Measurements from ENCODE around the gene GPR132.

- TF ChIP-seq FOXM1 (IDR thresholded peaks at IDR 0.05; ENCODE audit: borderline replicate concordance) (no peak), SUZ12 (IDR thresholded peaks at IDR 0.05) (no peak), TARDBP (IDR thresholded peaks at IDR 0.05) (no peak), ELF4 (IDR thresholded peaks at IDR 0.05) (no peak), FOXA1 (IDR thresholded peaks at IDR 0.05) (no peak), ZNF384 (IDR thresholded peaks at IDR 0.05) (no peak), NFRKB (IDR thresholded peaks at IDR 0.05) (no peak), L3MBTL2 (conservative IDR thresholded peaks at IDR 0.05) (no peak), SP1 (IDR thresholded peaks at IDR 0.05) (no peak), PKNOX1 (IDR thresholded peaks at IDR 0.05) (no peak), FOXK2 (IDR thresholded peaks at IDR 0.05) (no peak)
These were observed 13.1 kb downstream of the GPR132 start for GRCh38 chr14:105052110-105052458.
